GM08714 (cell line): Measurements from ENCODE around the gene POU3F3.
A peak's percentile ranks its signal among the peaks of the same experiment; 100 is the strongest.

Experiments
- H3K4me3 ChIP-seq: fragments of 200-500 bp; sonication (Bioruptor generic); 2 replicates; pipeline ENCODE4 v1.5.1; 2014; ENCODE audit warnings: mild to moderate bottlenecking, low read length, inconsistent platforms
- ZNF274 ChIP-seq: IDR thresholded peaks from 2 replicates; pipeline ENCODE4 v1.6.1; 2012; ENCODE audit warnings: mild to moderate bottlenecking, low read depth, low read length

POU3F3 gene

GRCh38 chr2:104851291-104852089, 2.4 kb upstream of the POU3F3 start:
- TF ChIP-seq ZNF274, result no peak
- H3K4me3 ChIP-seq, result 0 out of 2 replicates have a peak overlapping the region, but pooled peaks have one; percentile 31

GRCh38 chr2:104852090-104852666, 1.7 kb upstream of the POU3F3 start:
- TF ChIP-seq ZNF274, result no peak
- H3K4me3 ChIP-seq, result peak overlapping the region; percentile 31

GRCh38 chr2:104854498-104855220, 744 bp downstream of the POU3F3 start:
- H3K4me3 ChIP-seq, result peak overlapping the region; percentile 25; the same call in 1 of the 2 replicates
- TF ChIP-seq ZNF274, result no peak

GRCh38 chr2:104855221-104856085, 1.5 kb downstream of the POU3F3 start:
- H3K4me3 ChIP-seq, result no peak overlapping the region; the same call in 1 of the 2 replicates
- no peak for TF ChIP-seq ZNF274

GRCh38 chr2:104856086-104856972, 2.4 kb downstream of the POU3F3 start:
- TF ChIP-seq ZNF274, result no peak
- peak overlapping the region; percentile 28; the same call in 1 of the 2 replicates for H3K4me3 ChIP-seq

- H3K4me3 ChIP-seq, result peak overlapping the region; percentile 66; the same call in 1 of the 2 replicates
Observed at GRCh38 chr2:104856973-104857261, 3.0 kb downstream of the POU3F3 start.

GRCh38 chr2:104857262-104858005, 3.5 kb downstream of the POU3F3 start:
- peak overlapping the region; percentile 66 for H3K4me3 ChIP-seq
- TF ChIP-seq ZNF274, result no peak

More at GRCh38 chr2:104856973-104857261, 3.0 kb downstream of the POU3F3 start:
- TF ChIP-seq ZNF274, result no peak

- no peak for TF ChIP-seq ZNF274
- peak overlapping the region; percentile 8; the same call in 1 of the 2 replicates for H3K4me3 ChIP-seq
Observed at GRCh38 chr2:104858006-104858978, 4.4 kb downstream of the POU3F3 start.

GRCh38 chr2:104859291-104859765, 5.4 kb downstream of the POU3F3 start:
- no peak overlapping the region; the same call in 1 of the 2 replicates for H3K4me3 ChIP-seq
- TF ChIP-seq ZNF274, result no peak

- no peak for TF ChIP-seq ZNF274
- H3K4me3 ChIP-seq, result no peak overlapping the region
Observed at GRCh38 chr2:104859766-104860450, 6.0 kb downstream of the POU3F3 start.

GRCh38 chr2:104860451-104860790, 6.5 kb downstream of the POU3F3 start:
- H3K4me3 ChIP-seq, result no peak overlapping the region
- no peak for TF ChIP-seq ZNF274
